EH (cell line): Measurements from ENCODE around the gene TCHP.
A peak's percentile ranks its signal among the peaks of the same experiment; 100 is the strongest.

Experiments
- DNase-seq: peaks from one replicate; pipeline ENCODE4 v3.0.0-alpha.2; 2015; ENCODE audit warnings: low read depth

TCHP gene

GRCh38 chr12:109963330-109963729, 63.3 kb downstream of the TCHP start:
- DNase-seq = no peak

GRCh38 chr12:109963743-109964429, 63.8 kb downstream of the TCHP start:
- DNase-seq = peak; percentile 82

- no peak for DNase-seq
Observed at GRCh38 chr12:109966546-109966945, 66.5 kb downstream of the TCHP start.

- no peak for DNase-seq
Observed at GRCh38 chr12:109967383-109968031, 67.4 kb downstream of the TCHP start.
